ENCODE results near the gene PGRMC1. TPM values are rescaled to one million over a fixed set of nuclear protein-coding genes. Genes with fewer than 3 reads are reported as not detected.

The PGRMC1 gene
- total RNA-seq, 1 experiment from 2014 or later = 177 TPM

GRCh38 chrX:119230850-119231249 is 5.2 kb upstream of the PGRMC1 start:
- no peak for ATAC-seq
- TF ChIP-seq JAZF1 (CRISPR knock-in tag; IDR thresholded peaks at IDR 0.05) = no peak
- no peak for TF ChIP-seq ZNF423 (CRISPR knock-in tag; IDR thresholded peaks at IDR 0.05)
- TF ChIP-seq, protein P1, sequence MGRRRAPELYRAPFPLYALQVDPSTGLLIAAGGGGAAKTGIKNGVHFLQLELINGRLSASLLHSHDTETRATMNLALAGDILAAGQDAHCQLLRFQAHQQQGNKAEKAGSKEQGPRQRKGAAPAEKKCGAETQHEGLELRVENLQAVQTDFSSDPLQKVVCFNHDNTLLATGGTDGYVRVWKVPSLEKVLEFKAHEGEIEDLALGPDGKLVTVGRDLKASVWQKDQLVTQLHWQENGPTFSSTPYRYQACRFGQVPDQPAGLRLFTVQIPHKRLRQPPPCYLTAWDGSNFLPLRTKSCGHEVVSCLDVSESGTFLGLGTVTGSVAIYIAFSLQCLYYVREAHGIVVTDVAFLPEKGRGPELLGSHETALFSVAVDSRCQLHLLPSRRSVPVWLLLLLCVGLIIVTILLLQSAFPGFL (CRISPR knock-in tag; IDR thresholded peaks at IDR 0.05; ENCODE audit: borderline replicate concordance) = no peak
- POLR2A ChIA-PET = no interaction called here
- Mint-ChIP-seq H3K4me3 (no peak overlapping the region), H3K27ac (no peak overlapping the region), H3K4me1 (peaks cover 27% of the 10 kb centered on the region), H3K36me3 (no peaks in the 10 kb centered on the region), H3K27me3 (ENCODE audit: low read depth) (peaks cover 5% of the 10 kb centered on the region), H3K9me3 (no peaks in the 10 kb centered on the region)
- CTCF ChIA-PET = no interaction called here
- DNase-seq (ENCODE audit: low spot score) = no peak

DNA sequence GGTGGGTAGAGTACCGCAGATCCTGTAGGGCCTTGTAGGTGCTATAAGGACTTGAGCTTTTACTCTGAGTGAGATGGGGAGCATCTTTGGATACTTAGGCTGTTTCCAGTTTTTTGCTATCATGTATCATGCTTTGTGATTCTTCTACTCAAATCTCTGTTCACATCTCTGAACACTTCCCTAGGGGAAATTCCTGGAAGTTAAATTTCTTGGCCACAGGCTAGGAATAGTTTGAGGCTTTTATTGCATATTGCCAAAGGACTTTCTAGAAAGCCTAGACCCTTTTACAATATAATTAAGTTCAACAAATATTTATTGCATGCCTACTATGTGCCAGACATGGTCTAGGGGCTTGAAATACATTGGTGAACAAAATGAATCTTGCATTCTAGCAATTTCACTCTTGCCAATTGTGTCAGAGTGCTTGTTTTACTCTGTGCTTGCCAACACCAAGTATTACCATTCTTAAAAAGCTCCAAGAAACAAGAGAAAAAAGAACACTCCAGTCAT is 4.1 kb upstream of the PGRMC1 start:
- DNase-seq (ENCODE audit: low spot score) (no peak), ATAC-seq (no peak)
- H3K4me3 Mint-ChIP-seq = no peak overlapping the region
- H3K27me3 Mint-ChIP-seq (ENCODE audit: low read depth) = peaks cover 5% of the 10 kb centered on the region
- POLR2A ChIA-PET = no interaction called here
- TF ChIP-seq USF1 (CRISPR knock-in tag; IDR thresholded peaks at IDR 0.05) (no peak), TEAD1 (CRISPR knock-in tag; IDR thresholded peaks at IDR 0.05) (no peak), RORB (CRISPR knock-in tag; IDR thresholded peaks at IDR 0.05) (no peak), ZNF396 (CRISPR knock-in tag; IDR thresholded peaks at IDR 0.05; ENCODE audit: borderline replicate concordance) (no peak), TEAD4 (CRISPR knock-in tag; IDR thresholded peaks at IDR 0.05) (no peak), ESRRA (CRISPR knock-in tag; IDR thresholded peaks at IDR 0.05; ENCODE audit: borderline replicate concordance) (no peak), ZNF416 (CRISPR knock-in tag; IDR thresholded peaks at IDR 0.05) (no peak)
- TF ChIP-seq, protein P2, sequence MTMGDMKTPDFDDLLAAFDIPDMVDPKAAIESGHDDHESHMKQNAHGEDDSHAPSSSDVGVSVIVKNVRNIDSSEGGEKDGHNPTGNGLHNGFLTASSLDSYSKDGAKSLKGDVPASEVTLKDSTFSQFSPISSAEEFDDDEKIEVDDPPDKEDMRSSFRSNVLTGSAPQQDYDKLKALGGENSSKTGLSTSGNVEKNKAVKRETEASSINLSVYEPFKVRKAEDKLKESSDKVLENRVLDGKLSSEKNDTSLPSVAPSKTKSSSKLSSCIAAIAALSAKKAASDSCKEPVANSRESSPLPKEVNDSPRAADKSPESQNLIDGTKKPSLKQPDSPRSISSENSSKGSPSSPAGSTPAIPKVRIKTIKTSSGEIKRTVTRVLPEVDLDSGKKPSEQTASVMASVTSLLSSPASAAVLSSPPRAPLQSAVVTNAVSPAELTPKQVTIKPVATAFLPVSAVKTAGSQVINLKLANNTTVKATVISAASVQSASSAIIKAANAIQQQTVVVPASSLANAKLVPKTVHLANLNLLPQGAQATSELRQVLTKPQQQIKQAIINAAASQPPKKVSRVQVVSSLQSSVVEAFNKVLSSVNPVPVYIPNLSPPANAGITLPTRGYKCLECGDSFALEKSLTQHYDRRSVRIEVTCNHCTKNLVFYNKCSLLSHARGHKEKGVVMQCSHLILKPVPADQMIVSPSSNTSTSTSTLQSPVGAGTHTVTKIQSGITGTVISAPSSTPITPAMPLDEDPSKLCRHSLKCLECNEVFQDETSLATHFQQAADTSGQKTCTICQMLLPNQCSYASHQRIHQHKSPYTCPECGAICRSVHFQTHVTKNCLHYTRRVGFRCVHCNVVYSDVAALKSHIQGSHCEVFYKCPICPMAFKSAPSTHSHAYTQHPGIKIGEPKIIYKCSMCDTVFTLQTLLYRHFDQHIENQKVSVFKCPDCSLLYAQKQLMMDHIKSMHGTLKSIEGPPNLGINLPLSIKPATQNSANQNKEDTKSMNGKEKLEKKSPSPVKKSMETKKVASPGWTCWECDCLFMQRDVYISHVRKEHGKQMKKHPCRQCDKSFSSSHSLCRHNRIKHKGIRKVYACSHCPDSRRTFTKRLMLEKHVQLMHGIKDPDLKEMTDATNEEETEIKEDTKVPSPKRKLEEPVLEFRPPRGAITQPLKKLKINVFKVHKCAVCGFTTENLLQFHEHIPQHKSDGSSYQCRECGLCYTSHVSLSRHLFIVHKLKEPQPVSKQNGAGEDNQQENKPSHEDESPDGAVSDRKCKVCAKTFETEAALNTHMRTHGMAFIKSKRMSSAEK (CRISPR knock-in tag; IDR thresholded peaks at IDR 0.05; ENCODE audit: borderline replicate concordance) = no peak
- peaks cover 22% of the 10 kb centered on the region for H3K4me1 Mint-ChIP-seq
- H3K27ac Mint-ChIP-seq = no peak overlapping the region
- no peaks in the 10 kb centered on the region for H3K9me3 Mint-ChIP-seq
- H3K36me3 Mint-ChIP-seq = no peaks in the 10 kb centered on the region
- CTCF ChIA-PET = interaction anchor here (1.0 kb wide), 1 partner anchor 37 kb away, joined by 4 read pairs; no protein-coding TSS in a partner anchor

DNA sequence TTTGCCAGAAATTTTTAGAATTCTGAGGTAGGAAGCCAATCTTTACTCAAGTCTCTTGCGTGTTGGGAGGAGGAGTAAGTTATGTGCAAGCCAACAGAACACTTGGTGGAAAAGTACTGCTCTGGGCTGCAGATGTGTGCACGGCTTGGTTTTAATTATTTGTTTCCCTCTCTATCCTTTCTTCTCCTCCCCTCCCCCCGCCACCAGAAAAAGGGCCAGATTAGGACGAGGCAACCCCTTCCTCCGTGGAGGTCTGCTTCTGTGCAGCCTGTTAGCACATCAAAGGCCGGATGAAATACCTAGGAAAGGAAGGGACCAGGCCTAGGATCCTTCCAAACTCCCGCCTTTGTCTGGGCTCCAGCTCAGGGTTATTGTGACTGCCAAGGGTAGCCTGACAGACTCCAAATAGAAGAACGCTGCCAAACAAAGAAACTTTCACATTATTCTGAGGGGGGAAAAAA is 1.0 kb upstream of the PGRMC1 start:
- DNase-seq (ENCODE audit: low spot score) = peak; percentile 16

More for the DNA sequence above, 1.0 kb upstream of the PGRMC1 start:
- H3K4me3 Mint-ChIP-seq = peak overlapping the region; percentile 96
- ChIA-PET POLR2A (no interaction called here), CTCF (no interaction called here)
- peaks cover 33% of the 10 kb centered on the region for H3K4me1 Mint-ChIP-seq
- TF ChIP-seq ZNF121 (CRISPR knock-in tag; IDR thresholded peaks at IDR 0.05) (0 out of 2 replicates have a peak, but pooled peaks have one; percentile 15), JUN (CRISPR knock-in tag; IDR thresholded peaks at IDR 0.05) (no peak)
- ATAC-seq = peak; percentile 27
- H3K27ac Mint-ChIP-seq = peak overlapping the region; percentile 98
- no peaks in the 10 kb centered on the region for H3K27me3 Mint-ChIP-seq (ENCODE audit: low read depth)
- H3K36me3 Mint-ChIP-seq = peaks cover 3% of the 10 kb centered on the region
- no peaks in the 10 kb centered on the region for H3K9me3 Mint-ChIP-seq

All from WTC11 (cell line).